SK-N-SH treated with all-trans-retinoic acid at 6 μM for 48 hours (cell line): ENCODE data around the gene ANKFN1.

Experiments used
- ARNTL ChIP-seq: fragments of 450-650 bp; formaldehyde crosslinking; IDR thresholded peaks from 2 replicates; pipeline ENCODE4 v1.5.0; 2020; ENCODE audit warnings: low read depth, mild to moderate bottlenecking, moderate library complexity, borderline replicate concordance
- ESRRG ChIP-seq: fragments of 250-450 bp; sonication (Bioruptor Pico); IDR thresholded peaks from 2 replicates; pipeline ENCODE4 v1.6.1; 2021; ENCODE audit warnings: mild to moderate bottlenecking
- ISL1 ChIP-seq: fragments of 250-450 bp; sonication (Bioruptor Pico); IDR thresholded peaks from 2 replicates; pipeline ENCODE4 v2.1.2; 2022; ENCODE audit warnings: mild to moderate bottlenecking, moderate library complexity
- OSR1 ChIP-seq: fragments of 250-450 bp; sonication (Bioruptor Pico); IDR thresholded peaks from 2 replicates; pipeline ENCODE4 v1.8.0; 2022; ENCODE audit warnings: moderate library complexity, mild to moderate bottlenecking, inconsistent platforms
- RARB ChIP-seq: fragments of 250-450 bp; sonication (Bioruptor Pico); IDR thresholded peaks from 2 replicates; pipeline ENCODE4 v1.8.0; 2021; ENCODE audit warnings: mild to moderate bottlenecking, moderate library complexity
- ZFP3 ChIP-seq: fragments of 250-450 bp; sonication (Bioruptor Pico); IDR thresholded peaks from 2 replicates; pipeline ENCODE4 v1.5.0; 2020; ENCODE audit warnings: mild to moderate bottlenecking, moderate library complexity
- ZFP30 ChIP-seq: fragments of 450-650 bp; formaldehyde crosslinking; IDR thresholded peaks from 2 replicates; pipeline ENCODE4 v1.5.0; 2022; ENCODE audit warnings: mild to moderate bottlenecking, moderate library complexity
- ZNF565 ChIP-seq: fragments of 450-650 bp; formaldehyde crosslinking; conservative IDR thresholded peaks from 2 replicates; pipeline ENCODE4 v1.5.0; 2020; ENCODE audit warnings: low read depth, mild to moderate bottlenecking, moderate library complexity
- TF ChIP-seq, protein P1 (sequence below): fragments of 250-450 bp; sonication (Bioruptor Pico); IDR thresholded peaks from 2 replicates; pipeline ENCODE4 v1.5.0; 2020; ENCODE audit warnings: mild to moderate bottlenecking, moderate library complexity
- TF ChIP-seq, protein P2 (sequence below): fragments of 250-450 bp; sonication (Bioruptor Pico); IDR thresholded peaks from 2 replicates; pipeline ENCODE4 v1.5.1; 2020; ENCODE audit warnings: low read depth, mild to moderate bottlenecking, moderate library complexity

DNA sequence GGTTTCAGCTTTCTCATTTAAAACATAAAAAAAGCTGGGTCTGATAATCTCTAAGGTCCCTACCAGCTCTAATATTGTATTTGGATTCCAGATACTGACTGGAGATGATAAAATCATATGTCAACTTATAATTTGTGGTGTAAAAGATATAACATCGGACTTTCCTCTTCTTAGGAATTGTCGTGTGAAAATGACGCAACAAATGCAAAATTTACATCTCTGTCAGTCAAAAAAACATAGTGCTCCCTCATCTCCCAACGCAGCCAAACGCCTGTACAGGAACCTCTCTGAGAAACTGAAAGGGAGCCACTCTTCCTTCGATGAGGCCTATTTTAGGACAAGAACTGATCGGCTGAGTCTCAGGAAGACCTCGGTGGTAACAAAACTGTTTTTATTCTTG, 197.3 kb downstream of the ANKFN1 start:
- TF ChIP-seq ZNF565 (CRISPR knock-in tag): no peak
- no peak for TF ChIP-seq ESRRG
- no peak for TF ChIP-seq ISL1 (CRISPR knock-in tag)
- no peak for TF ChIP-seq ZFP30 (CRISPR knock-in tag)
- TF ChIP-seq, protein P1, sequence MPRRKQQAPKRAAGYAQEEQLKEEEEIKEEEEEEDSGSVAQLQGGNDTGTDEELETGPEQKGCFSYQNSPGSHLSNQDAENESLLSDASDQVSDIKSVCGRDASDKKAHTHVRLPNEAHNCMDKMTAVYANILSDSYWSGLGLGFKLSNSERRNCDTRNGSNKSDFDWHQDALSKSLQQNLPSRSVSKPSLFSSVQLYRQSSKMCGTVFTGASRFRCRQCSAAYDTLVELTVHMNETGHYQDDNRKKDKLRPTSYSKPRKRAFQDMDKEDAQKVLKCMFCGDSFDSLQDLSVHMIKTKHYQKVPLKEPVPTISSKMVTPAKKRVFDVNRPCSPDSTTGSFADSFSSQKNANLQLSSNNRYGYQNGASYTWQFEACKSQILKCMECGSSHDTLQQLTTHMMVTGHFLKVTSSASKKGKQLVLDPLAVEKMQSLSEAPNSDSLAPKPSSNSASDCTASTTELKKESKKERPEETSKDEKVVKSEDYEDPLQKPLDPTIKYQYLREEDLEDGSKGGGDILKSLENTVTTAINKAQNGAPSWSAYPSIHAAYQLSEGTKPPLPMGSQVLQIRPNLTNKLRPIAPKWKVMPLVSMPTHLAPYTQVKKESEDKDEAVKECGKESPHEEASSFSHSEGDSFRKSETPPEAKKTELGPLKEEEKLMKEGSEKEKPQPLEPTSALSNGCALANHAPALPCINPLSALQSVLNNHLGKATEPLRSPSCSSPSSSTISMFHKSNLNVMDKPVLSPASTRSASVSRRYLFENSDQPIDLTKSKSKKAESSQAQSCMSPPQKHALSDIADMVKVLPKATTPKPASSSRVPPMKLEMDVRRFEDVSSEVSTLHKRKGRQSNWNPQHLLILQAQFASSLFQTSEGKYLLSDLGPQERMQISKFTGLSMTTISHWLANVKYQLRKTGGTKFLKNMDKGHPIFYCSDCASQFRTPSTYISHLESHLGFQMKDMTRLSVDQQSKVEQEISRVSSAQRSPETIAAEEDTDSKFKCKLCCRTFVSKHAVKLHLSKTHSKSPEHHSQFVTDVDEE: no peak
- TF ChIP-seq, protein P2, sequence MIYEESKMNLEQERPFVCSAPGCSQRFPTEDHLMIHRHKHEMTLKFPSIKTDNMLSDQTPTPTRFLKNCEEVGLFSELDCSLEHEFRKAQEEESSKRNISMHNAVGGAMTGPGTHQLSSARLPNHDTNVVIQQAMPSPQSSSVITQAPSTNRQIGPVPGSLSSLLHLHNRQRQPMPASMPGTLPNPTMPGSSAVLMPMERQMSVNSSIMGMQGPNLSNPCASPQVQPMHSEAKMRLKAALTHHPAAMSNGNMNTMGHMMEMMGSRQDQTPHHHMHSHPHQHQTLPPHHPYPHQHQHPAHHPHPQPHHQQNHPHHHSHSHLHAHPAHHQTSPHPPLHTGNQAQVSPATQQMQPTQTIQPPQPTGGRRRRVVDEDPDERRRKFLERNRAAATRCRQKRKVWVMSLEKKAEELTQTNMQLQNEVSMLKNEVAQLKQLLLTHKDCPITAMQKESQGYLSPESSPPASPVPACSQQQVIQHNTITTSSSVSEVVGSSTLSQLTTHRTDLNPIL (CRISPR knock-in tag): no peak
- no peak for TF ChIP-seq RARB (CRISPR knock-in tag)
- TF ChIP-seq ZFP3 (CRISPR knock-in tag): no peak
- TF ChIP-seq ARNTL (CRISPR knock-in tag): no peak
- TF ChIP-seq OSR1 (CRISPR knock-in tag): no peak
